Subcutaneous abdominal adipose tissue (tissue), 5 donors: ENCODE data around the gene LGALS9.
"Not testable (repeated sequence)": the region's sequence is repeated elsewhere in the genome, so short reads cannot be mapped to it uniquely, and the experiment has no call there.

Experiments used
- H3K27ac ChIP-seq: one replicate; pipeline ENCODE4 v1.7.0; 2013; ENCODE audit warnings: low read depth, mild to moderate bottlenecking, inconsistent platforms, low read length, moderate library complexity
- H3K27me3 ChIP-seq, 5 donors: one replicate each; pipeline ENCODE4 v1.7.0; 2013; ENCODE audit warnings: low read length in 5 of 5, inconsistent platforms in 1 of 5; ENCODE audit not compliant: control insufficient read depth in 5 of 5, insufficient read depth in 4 of 5
- H3K36me3 ChIP-seq, 5 donors: one replicate each; pipeline ENCODE4 v1.7.0; 2013; ENCODE audit warnings: low read length in 5 of 5; ENCODE audit not compliant: control insufficient read depth in 5 of 5, insufficient read depth in 5 of 5
- H3K4me1 ChIP-seq, 5 donors: one replicate each; pipeline ENCODE4 v1.7.0; 2013; ENCODE audit warnings: low read length in 5 of 5, mild to moderate bottlenecking in 3 of 5, moderate library complexity in 1 of 5; ENCODE audit not compliant: control insufficient read depth in 5 of 5, insufficient read depth in 5 of 5
- H3K4me3 ChIP-seq, 5 donors: one replicate each; pipeline ENCODE4 v1.7.0; 2013; ENCODE audit warnings: low read length in 5 of 5, low read depth in 1 of 5
- H3K9ac ChIP-seq, 5 donors: one replicate each; pipeline ENCODE4 v1.7.0; 2013; ENCODE audit warnings: low read length in 5 of 5, mild to moderate bottlenecking in 4 of 5, moderate library complexity in 3 of 5
- H3K9me3 ChIP-seq, 5 donors: one replicate each; pipeline ENCODE4 v1.7.0; 2013; ENCODE audit warnings: low read length in 5 of 5; ENCODE audit not compliant: control insufficient read depth in 5 of 5
- donor health status: healthy.
- donor health status: healthy.
- donor health status: healthy.
- donor health status: healthy.
- donor health status: healthy.

Gene LGALS9

DNA sequence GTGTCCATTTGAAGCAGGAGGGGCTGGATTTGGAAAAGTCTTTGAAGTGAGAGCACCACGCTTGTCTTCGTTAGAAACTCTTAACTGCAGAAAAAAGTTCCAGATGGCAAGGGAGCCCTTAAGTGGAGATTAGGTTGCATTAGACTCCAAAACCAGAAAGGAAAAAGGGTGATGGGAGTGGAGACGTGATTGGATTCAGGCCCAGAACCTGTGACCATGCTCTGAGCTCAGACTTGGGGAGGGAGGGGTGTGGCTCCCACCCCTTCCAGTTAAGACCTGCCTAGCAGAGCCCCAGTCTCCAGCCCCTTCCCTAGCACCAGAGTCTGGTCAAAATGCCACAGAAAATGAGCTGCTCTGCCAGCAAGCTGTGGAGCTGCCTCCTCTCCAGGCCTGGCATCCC, 6.4 kb upstream of the LGALS9 start:
- Histone ChIP-seq H3K9me3 (no peaks in the 10 kb centered on the region), H3K27ac (no peak overlapping the region), H3K36me3 (peaks cover 0 to 69% (median 50%) of the 10 kb centered on the region in 5 donors), H3K27me3 (no peaks in the 10 kb centered on the region), H3K9ac (no peak overlapping the region), H3K4me1 (peaks cover 0 to 12% (median 7%) of the 10 kb centered on the region in 5 donors), H3K4me3 (no peak overlapping the region)

- no peak overlapping the region for H3K4me3 ChIP-seq
- no peak overlapping the region for H3K9ac ChIP-seq
- H3K27me3 ChIP-seq = no peaks in the 10 kb centered on the region
- H3K36me3 ChIP-seq = peaks cover 0 to 59% (median 40%) of the 10 kb centered on the region in 5 donors
- no peak overlapping the region for H3K27ac ChIP-seq
- peaks cover 0 to 15% (median 9%) of the 10 kb centered on the region in 5 donors for H3K4me1 ChIP-seq
- no peaks in the 10 kb centered on the region for H3K9me3 ChIP-seq
Observed at GRCh38 chr17:27625856-27626255, 5.1 kb upstream of the LGALS9 start.

DNA sequence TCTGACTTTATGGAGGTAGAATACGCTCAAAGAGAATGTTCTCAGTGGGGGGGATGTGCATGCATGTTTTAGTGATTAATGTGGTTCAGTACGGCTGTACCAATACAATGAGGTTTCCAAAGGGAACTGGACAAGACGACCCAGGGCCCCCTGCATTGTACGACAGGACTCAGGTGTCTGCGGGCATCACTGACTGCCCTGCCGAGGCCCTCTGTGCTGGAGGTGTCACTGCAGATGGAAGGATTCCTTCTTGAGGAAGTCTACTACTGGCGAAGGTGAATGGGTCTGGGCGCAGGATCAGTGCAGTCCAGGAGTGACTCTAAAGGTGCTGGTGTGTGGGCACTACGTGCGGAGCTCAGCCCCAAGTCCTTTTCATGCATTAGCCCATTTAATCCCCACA, 3.5 kb upstream of the LGALS9 start:
- no peaks in the 10 kb centered on the region for H3K27me3 ChIP-seq
- H3K4me3 ChIP-seq = no peak overlapping the region
- H3K9me3 ChIP-seq = no peaks in the 10 kb centered on the region
- H3K4me1 ChIP-seq = peaks cover under 1 to 27% (median 24%) of the 10 kb centered on the region in 5 donors
- H3K36me3 ChIP-seq = peaks cover 0 to 43% (median 24%) of the 10 kb centered on the region in 5 donors
- no peak overlapping the region for H3K9ac ChIP-seq
- no peak overlapping the region for H3K27ac ChIP-seq

- no peaks in the 10 kb centered on the region for H3K27me3 ChIP-seq
- H3K36me3 ChIP-seq = peaks cover 0 to 34% (median 18%) of the 10 kb centered on the region in 5 donors
- no peaks in the 10 kb centered on the region for H3K9me3 ChIP-seq
- peaks cover 7 to 29% (median 28%) of the 10 kb centered on the region in 5 donors for H3K4me1 ChIP-seq
- H3K27ac ChIP-seq = no peak overlapping the region
- no peak overlapping the region for H3K4me3 ChIP-seq
- H3K9ac ChIP-seq = no peak overlapping the region
Observed at GRCh38 chr17:27628376-27628775, 2.6 kb upstream of the LGALS9 start.

- H3K9me3 ChIP-seq, H3K9ac ChIP-seq, H3K4me3 ChIP-seq, H3K27me3 ChIP-seq, H3K27ac ChIP-seq: not testable (repeated sequence)
- H3K36me3 ChIP-seq = peaks cover 0 to 26% (median 10%) of the 10 kb centered on the region in 5 donors
- H3K4me1 ChIP-seq = peaks cover 10 to 37% (median 37%) of the 10 kb centered on the region in 5 donors
Observed at GRCh38 chr17:27629260-27629659, 1.7 kb upstream of the LGALS9 start.

GRCh38 chr17:27631411-27631760, 398 bp downstream of the LGALS9 start:
- Histone ChIP-seq H3K36me3 (peaks cover 0 to 12% (median 6%) of the 10 kb centered on the region in 5 donors), H3K4me1 (peaks cover 10 to 50% (median 38%) of the 10 kb centered on the region in 5 donors), H3K27ac (peak overlapping the region; percentile 30), H3K9me3 (no peaks in the 10 kb centered on the region), H3K27me3 (no peaks in the 10 kb centered on the region), H3K9ac (peak overlapping the region in 3 of 5 donors; percentile 16 to 69 (median 47)), H3K4me3 (peak overlapping the region; percentile 43 to 79 (median 65))

DNA sequence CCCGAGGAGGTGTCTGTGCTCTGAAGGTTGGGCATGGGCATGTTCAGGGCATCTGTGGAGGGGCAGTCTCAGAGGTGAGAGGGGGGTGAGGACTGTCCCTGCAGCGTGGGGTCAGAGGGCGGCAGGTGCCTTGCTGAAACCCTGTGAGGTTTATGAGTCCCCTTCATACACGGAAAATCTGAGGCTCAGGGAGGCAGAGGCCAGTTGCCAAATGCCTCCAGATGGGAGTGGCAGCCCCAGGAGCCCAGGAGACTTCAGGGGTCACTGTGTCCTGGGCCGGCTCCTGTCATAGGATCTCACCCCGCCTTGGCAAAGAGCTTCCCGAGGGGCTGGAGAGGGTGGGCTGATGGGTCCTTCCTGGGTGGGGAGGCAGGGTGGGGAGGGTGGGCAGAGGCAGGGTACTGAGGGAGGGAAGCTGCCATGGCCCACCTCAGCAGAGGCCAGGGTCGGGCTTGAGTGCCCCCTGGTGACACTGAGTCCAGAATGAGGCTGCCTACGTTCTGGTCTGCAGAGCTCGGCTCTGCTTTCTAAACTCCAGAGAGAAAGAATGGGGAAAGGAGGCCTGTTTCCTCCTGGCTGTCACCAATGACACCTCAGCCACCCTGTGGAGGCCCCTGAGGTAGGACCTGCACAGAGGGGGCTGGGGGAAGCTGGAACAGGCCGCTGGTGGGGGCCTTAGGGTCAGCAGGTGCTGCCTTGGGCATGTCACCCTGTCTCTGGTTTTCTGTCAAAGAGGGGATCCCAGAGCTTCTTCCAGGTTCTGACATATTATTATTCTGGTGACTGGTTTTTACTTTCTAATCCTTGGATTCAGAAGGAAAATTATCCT, 1.1 kb downstream of the LGALS9 start:
- Histone ChIP-seq H3K9ac (peak overlapping the region in 4 of 5 donors; percentile 2 to 69 (median 52)), H3K9me3 (no peaks in the 10 kb centered on the region), H3K4me1 (peaks cover 10 to 50% (median 38%) of the 10 kb centered on the region in 5 donors), H3K4me3 (peak overlapping the region; percentile 43 to 79 (median 65)), H3K27ac (peak overlapping the region; percentile 70), H3K27me3 (no peaks in the 10 kb centered on the region), H3K36me3 (peaks cover 0 to 5% (median 0%) of the 10 kb centered on the region in 5 donors)

GRCh38 chr17:27632766-27633165, 1.8 kb downstream of the LGALS9 start:
- H3K4me3 ChIP-seq = peak overlapping the region in 2 of 5 donors; percentile 22 to 54
- peaks cover 10 to 50% (median 38%) of the 10 kb centered on the region in 5 donors for H3K4me1 ChIP-seq

GRCh38 chr17:27633312-27634025, 2.5 kb downstream of the LGALS9 start:
- peak overlapping the region; percentile 56 for H3K27ac ChIP-seq

More at GRCh38 chr17:27632766-27633165, 1.8 kb downstream of the LGALS9 start:
- H3K36me3 ChIP-seq, H3K9me3 ChIP-seq, H3K27me3 ChIP-seq: not testable (repeated sequence)
- peak overlapping the region; percentile 70 for H3K27ac ChIP-seq
- peak overlapping the region in 1 of 5 donors; percentile 56 for H3K9ac ChIP-seq

GRCh38 chr17:27634026-27634335, 3.0 kb downstream of the LGALS9 start:
- H3K36me3 ChIP-seq = peaks cover 0 to 4% (median 2%) of the 10 kb centered on the region in 5 donors
- no peaks in the 10 kb centered on the region for H3K9me3 ChIP-seq
- peak overlapping the region; percentile 56 for H3K27ac ChIP-seq
- no peak overlapping the region for H3K9ac ChIP-seq
- H3K4me3 ChIP-seq = peak overlapping the region in 2 of 5 donors; percentile 22 to 29
- no peaks in the 10 kb centered on the region for H3K27me3 ChIP-seq
- H3K4me1 ChIP-seq = peaks cover 10 to 50% (median 38%) of the 10 kb centered on the region in 5 donors

More at GRCh38 chr17:27633312-27634025, 2.5 kb downstream of the LGALS9 start:
- Histone ChIP-seq H3K36me3 (no peaks in the 10 kb centered on the region), H3K9me3 (no peaks in the 10 kb centered on the region), H3K4me3 (peak overlapping the region in 2 of 5 donors; percentile 22 to 29), H3K9ac (peak overlapping the region in 3 of 5 donors; percentile 13 to 59 (median 51)), H3K4me1 (peaks cover 10 to 50% (median 38%) of the 10 kb centered on the region in 5 donors), H3K27me3 (no peaks in the 10 kb centered on the region)
